Fibroblast of the aortic adventitia (primary cell): ENCODE measurements around the gene GH1. TPM values are rescaled to one million over a fixed set of nuclear protein-coding genes. Genes with fewer than 3 reads are reported as not detected.
"Not testable (repeated sequence)": the region's sequence is repeated elsewhere in the genome, so short reads cannot be mapped to it uniquely, and the experiment has no call there.

Source experiments
- DNase-seq: peaks from one replicate; pipeline ENCODE4 v3.0.0-alpha.2; 2010; ENCODE audit warnings: low read depth
- H3K4me3 ChIP-seq: 2 replicates; pipeline ENCODE4 v1.5.1; 2011; ENCODE audit warnings: low read depth, mild to moderate bottlenecking, control low read depth, low read length, moderate library complexity
- CTCF ChIP-seq: IDR thresholded peaks from 2 replicates; pipeline ENCODE4 v1.5.1; 2011; ENCODE audit warnings: mild to moderate bottlenecking, low read length, control low read depth, inconsistent platforms; ENCODE audit not compliant: insufficient read depth
- small RNA-seq: library from RNA; depleted of rRNA; stranded (forward); fragments of <200 nt; gene quantifications from one replicate; pipeline ENCODE3, GENCODE V24; 2012
- total RNA-seq: library from RNA; depleted of rRNA; stranded (reverse); fragments of >200 nt; gene quantifications from 2 replicates; pipeline ENCODE4 v1.2.3, GENCODE V29; 2012; ENCODE audit warnings: low replicate concordance

The GH1 gene
- total RNA-seq, 1 donor, result not detected

DNA sequence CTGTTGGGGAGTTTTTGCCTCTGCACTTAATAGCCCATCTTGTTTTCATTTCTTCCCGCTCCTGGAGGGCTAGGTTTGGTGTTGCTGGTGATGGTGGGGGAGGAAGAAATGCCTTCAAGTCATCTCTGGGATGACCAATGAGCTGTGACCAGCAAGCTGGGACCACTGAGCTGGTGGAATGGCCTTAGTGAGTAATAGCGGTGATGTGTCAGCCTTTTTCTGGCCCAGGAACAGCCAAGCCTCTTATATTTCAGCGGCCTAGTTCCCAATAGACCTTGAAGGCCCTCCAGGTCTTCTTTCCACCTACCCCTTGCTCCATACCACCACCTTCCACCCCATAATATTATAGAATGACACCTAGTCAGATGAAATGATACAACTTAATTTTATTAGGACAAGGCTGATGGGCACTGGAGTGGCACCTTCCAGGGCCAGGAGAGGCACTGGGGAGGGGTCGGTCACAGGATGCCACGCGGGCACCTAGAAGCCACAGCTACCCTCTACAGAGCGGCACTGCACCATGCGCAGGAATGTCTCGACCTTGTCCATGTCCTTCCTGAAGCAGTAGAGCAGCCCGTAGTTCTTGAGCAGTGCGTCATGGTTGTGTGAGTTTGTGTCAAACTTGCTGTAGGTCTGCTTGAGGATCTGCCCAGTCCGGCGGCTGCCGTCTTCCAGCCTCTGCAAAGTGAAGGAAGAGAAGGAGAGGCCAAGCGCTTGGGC, 46.8 kb downstream of the GH1 start:
- H3K4me3 ChIP-seq, DNase-seq: not testable (repeated sequence)

GRCh38 chr17:63870292-63870665, 48.4 kb downstream of the GH1 start:
- not testable (repeated sequence) for H3K4me3 ChIP-seq
- peak; percentile 65 for DNase-seq

DNA sequence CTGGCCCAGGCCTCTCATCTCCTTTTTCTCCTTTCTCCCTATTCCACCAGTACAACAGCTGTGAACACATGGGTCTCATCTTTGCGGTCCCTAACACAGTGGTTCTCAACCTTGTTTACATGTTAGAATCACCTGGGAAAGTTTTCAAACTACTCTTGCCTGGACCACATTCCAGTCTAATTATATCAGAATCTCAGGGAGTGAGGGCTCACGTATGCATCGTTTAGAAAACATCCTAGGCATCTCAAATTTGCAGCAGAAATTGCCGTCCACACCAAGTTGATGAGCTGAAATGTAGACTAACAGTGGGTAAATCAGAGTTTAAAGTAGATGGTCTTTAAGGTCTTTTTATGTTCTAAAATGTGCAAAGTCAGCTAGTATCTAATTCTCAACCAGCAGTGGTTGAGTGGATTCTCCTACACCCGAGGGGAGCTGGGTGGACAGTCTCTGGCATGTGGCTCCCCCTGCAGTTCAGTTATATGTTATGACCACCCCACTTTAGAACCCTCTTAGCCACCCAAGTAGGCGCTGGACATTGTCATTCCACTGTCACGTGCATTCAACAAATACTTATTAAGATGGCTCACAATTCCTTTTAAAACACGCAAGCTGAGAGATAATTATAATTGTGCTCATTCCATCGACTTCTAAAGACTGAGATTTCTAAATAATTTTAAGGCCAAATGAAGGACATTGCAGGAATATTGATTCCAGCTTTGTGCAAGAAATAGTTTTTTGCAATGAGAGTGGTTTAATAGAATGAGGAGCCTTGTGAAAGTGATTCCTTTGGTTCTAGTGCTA, 48.9 kb downstream of the GH1 start:
- peak; percentile 31 for DNase-seq
- not testable (repeated sequence) for H3K4me3 ChIP-seq
- TF ChIP-seq CTCF, result peak; percentile 6

Small RNA genes lying within 50 kb of the gene (small RNA-seq; reads per million reads assigned to genes)
- gene AC040958.1 (not detected), gene AC127029.1 (not detected), gene GH1 (not detected)

Other genes starting within 250 kb of the GH1 start
- gene LIMD2, start 218.7 kb downstream of the GH1 start, total RNA-seq, result 2.8 and 10.9 TPM in 2 replicates
- 36.4 and 39.5 TPM in 2 replicates for gene STRADA, start 177.0 kb downstream of the GH1 start, total RNA-seq
- gene CCDC47, start 145.2 kb downstream of the GH1 start, total RNA-seq, result 70.2 and 264 TPM in 2 replicates
- 76.3 and 157 TPM in 2 replicates for gene DDX42, start 144.7 kb downstream of the GH1 start, total RNA-seq
- gene PSMC5, start 91.4 kb downstream of the GH1 start, total RNA-seq, result 60.9 and 68.2 TPM in 2 replicates
- gene FTSJ3, start 91.2 kb downstream of the GH1 start, total RNA-seq, result 39.8 and 80.7 TPM in 2 replicates
- 33.9 and 50.1 TPM in 2 replicates for gene SMARCD2, start 76.2 kb downstream of the GH1 start, total RNA-seq
- not detected in 2 replicates for gene CSH2, start 45.2 kb downstream of the GH1 start, total RNA-seq
- gene GH2, start 36.9 kb downstream of the GH1 start, total RNA-seq, result not detected in 2 replicates
- not detected in 2 replicates for gene CSH1, start 22.3 kb downstream of the GH1 start, total RNA-seq
- not detected in 2 replicates for gene CSHL1, start 7.6 kb downstream of the GH1 start, total RNA-seq
- gene CD79B, start 13.5 kb upstream of the GH1 start, total RNA-seq, result not detected in 2 replicates
- gene SCN4A, start 54.1 kb upstream of the GH1 start, total RNA-seq, result 0.18 TPM in 1 of 2 replicates, not detected in the other
- gene PRR29, start 79.5 kb upstream of the GH1 start, total RNA-seq, result 0.99 and 1.4 TPM in 2 replicates
- gene ICAM2, start 101.8 kb upstream of the GH1 start, total RNA-seq, result 2.6 and 3.0 TPM in 2 replicates
- gene ERN1, start 211.3 kb upstream of the GH1 start, total RNA-seq, result 11.6 and 13.3 TPM in 2 replicates